ENCODE measurements around the gene KCNMB2.
"Not testable (repeated sequence)": the region's sequence is repeated elsewhere in the genome, so short reads cannot be mapped to it uniquely, and the experiment has no call there.

Gene KCNMB2

DNA sequence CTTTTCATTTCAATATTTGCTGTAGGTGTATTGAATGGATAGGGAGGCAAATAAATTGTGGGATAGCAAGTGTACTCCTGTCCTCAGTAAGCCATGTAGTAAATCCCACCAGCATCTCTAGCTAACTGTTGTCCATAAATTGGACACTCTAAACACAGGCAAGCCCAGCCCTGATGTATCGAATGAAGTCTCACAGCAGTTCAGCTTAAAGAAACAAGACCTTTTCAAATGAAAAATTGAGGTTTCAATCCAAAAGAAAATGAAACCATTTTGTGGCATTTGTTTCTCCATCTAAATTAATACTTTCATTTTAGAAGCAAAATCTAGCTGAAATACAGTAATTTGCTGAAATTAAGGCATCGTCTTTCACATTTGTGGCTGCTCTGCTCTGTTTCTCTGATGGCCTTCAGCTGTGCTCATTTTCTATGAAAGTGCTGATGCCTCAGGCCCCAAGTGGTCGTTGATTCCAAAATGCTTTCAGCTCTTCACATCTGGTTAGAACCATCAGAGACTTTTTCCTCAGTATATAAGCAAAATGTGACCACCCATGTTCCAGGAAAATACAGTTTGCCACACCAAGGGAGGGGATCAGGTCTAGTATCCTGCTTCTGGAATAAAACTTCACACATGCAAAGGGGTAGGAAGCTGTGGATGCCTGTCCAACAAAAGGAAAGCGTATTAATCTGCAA is 290.3 kb downstream of the KCNMB2 start:
- no peak for DNase-seq

GRCh38 chr3:178827285-178827856 is 291.1 kb downstream of the KCNMB2 start:
- no peak for DNase-seq

GRCh38 chr3:178833695-178834094 is 297.5 kb downstream of the KCNMB2 start:
- DNase-seq: no peak

- no peak for DNase-seq
Measured at GRCh38 chr3:178835033-178835432, 298.8 kb downstream of the KCNMB2 start.

GRCh38 chr3:178837512-178837911 is 301.3 kb downstream of the KCNMB2 start:
- DNase-seq: no peak

GRCh38 chr3:178840586-178840985 is 304.4 kb downstream of the KCNMB2 start:
- no peak for DNase-seq

DNA sequence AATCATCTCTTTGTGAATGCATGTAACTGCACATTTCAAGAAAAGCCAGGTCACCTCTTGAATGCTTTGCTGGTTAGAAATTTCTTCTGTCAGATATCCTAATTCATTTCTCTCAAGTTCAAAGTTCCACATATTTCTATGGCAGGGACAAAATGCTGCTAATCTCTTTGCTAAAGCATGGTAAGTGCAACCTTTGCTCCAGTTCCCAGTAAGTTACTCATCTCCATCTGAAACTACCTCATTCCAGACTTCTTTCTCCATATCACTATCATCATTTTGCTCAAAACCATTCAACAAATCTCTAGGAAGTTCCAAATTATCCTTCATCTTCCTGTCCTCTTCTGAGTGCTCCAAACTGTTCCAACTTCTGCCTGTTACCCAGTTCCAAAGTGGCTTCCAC is 304.8 kb downstream of the KCNMB2 start:
- no peak for DNase-seq

DNA sequence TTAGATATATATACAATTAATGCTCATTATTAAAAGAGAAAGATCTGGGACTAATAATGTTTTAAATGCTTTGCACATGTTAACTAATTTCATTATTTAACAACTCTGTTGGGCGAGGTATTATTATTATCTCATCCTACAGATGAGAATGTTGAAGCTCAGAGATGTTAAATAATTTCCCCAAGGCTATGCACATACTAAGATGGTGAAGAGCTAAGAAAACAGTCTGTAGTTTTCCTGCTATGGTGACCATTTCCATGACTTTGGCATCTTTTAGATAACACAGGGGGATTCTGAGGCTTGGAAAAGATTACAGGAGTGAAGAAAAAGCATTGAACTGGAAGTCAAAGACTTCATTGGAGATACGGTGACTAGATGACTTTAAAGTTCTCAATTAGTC is 308.7 kb downstream of the KCNMB2 start:
- no peak for DNase-seq

GRCh38 chr3:178845420-178846118 is 309.3 kb downstream of the KCNMB2 start:
- DNase-seq: no peak

DNA sequence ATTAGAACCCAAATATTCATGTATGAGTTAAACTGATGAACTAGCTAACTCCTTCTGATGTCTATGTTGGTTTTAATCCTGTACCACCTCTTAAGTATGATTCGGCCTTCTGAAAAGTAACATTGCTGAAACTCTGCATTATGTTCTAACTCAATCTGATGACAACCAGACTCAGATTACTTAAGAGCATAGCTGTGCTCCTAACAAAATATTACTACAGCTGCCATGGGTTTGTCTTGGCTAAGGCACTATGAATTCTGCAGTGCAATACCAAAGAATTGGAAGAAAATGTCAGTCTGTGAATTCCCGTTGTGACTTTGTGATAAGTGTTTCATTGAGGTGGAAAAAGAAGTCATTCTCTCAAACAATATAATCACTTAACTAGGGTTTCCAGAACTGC is 311.0 kb downstream of the KCNMB2 start:
- DNase-seq: no peak

GRCh38 chr3:178849199-178849910 is 313.1 kb downstream of the KCNMB2 start:
- DNase-seq: no peak

DNA sequence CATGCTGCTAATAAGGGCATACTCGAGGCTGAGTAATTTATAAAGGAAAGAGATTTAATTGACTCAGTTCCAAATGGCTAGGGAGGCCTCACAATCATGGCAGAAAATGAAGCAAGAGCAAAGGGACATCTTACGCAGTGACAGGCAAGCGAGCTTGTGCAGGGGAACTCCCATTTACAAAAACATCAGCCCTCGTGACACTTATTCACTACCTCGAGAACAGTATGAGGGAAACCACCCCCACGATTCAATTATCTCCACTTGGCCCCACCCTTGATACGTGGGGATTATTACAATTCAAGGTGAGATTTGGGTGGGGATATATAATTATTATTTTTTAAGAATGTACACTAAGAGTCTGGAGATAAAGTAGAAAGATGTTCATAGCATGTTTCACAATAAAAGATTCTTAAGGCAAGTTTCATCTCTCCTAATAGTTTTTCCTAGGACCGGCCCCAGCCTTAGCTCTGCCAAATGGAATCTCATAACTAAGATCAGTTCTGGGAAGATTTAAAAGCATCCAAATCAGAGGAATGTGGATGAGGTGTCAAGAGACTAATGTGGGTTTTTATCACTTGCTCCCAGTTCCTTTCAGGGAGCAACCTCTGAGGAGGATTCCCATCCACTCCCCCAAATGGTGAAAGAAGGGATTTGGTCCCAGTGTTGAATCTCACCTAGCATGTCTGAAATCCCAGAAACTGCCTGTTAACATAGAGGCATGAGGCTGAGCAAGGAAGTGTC is 314.4 kb downstream of the KCNMB2 start:
- DNase-seq: no peak

- no peak for DNase-seq
Measured at GRCh38 chr3:178851564-178851963, 315.3 kb downstream of the KCNMB2 start.

DNA sequence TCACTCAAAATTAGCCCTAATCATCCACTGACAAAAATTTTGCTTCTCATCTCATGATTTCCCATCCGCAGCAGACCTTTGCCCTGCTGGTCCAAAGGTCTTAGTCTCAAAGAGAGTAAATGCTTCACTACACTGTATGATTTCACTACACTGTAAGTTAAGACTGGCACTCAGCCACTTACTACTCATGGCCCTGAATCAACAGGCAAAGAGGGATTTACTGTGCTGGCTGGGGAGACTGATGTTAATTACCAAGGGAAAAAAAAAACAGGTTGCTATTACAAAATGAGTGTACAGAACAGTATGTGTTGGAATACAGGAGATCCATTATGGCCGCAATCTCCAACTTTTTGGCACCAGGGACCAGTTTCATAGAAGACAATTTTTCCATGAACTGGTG is 320.6 kb downstream of the KCNMB2 start:
- no peak for DNase-seq

GRCh38 chr3:178859386-178859785 is 323.1 kb downstream of the KCNMB2 start:
- no peak for DNase-seq

- not testable (repeated sequence) for DNase-seq
Measured at GRCh38 chr3:178859900-178860436, 323.7 kb downstream of the KCNMB2 start.

GRCh38 chr3:178868681-178869080 is 332.4 kb downstream of the KCNMB2 start:
- DNase-seq: no peak

GRCh38 chr3:178870085-178870484 is 333.8 kb downstream of the KCNMB2 start:
- DNase-seq: no peak

GRCh38 chr3:178875157-178875556 is 338.9 kb downstream of the KCNMB2 start:
- no peak for DNase-seq

- no peak for DNase-seq
Measured at GRCh38 chr3:178875836-178876235, 339.6 kb downstream of the KCNMB2 start.

DNA sequence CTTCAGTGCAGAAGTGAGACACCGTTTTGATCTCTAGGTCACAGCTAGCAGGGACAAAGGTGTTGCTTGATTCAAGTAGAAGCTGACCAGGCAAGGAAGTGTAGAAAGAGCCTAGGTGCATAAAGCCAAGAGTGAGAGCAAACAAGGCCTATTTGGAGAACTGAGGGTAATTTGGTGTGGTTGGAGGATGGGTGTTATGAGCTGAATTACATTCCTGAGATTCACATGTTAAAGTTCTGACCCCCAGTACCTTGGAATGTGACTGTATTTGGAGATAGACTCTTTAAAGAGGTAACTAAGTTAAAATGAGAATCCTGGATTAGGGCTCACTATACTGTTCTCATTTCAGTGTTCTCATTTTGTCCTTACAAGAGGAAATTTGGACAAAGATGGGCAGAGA is 344.0 kb downstream of the KCNMB2 start:
- no peak for DNase-seq

Data from activated CD4-positive, alpha-beta T cell treated with anti-CD3 and anti-CD28 coated beads, Interleukin-10, Interleukin-2, amounts not matched to agents 100 ng/mL and 50 ng/mL, durations not matched to agents 16 hours and 8 hours (primary cell).